Superior temporal gyrus (tissue), 1 donor: ENCODE data around the gene CAMKMT.
"Not testable (repeated sequence)": the region's sequence is repeated elsewhere in the genome, so short reads cannot be mapped to it uniquely, and the experiment has no call there.

ENCODE experiments used
- DNase-seq: peaks from one replicate; pipeline ENCODE4 v3.0.0-alpha.2; 2016; ENCODE audit errors: extremely low spot score

Gene CAMKMT

GRCh38 chr2:44505664-44506063 is 143.9 kb downstream of the CAMKMT start:
- DNase-seq = not testable (repeated sequence)

DNA sequence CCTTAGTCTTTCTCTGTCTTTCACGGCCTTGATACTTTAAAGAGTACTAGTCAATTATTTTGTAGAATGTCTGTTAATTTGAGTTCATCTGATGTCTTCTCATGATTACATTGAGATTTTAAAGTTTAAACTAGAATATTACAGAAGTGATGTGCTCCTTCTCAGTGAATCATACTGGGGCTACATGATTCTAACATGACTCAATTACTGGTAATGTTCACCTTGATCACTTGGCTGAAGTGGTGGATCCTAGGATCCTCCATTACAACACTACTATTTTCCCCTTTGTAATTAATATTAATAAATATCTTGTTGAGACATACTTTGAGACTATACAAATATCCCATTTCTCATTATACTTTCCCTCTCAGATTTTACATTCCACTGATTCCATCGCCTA is 148.5 kb downstream of the CAMKMT start:
- DNase-seq = no peak

DNA sequence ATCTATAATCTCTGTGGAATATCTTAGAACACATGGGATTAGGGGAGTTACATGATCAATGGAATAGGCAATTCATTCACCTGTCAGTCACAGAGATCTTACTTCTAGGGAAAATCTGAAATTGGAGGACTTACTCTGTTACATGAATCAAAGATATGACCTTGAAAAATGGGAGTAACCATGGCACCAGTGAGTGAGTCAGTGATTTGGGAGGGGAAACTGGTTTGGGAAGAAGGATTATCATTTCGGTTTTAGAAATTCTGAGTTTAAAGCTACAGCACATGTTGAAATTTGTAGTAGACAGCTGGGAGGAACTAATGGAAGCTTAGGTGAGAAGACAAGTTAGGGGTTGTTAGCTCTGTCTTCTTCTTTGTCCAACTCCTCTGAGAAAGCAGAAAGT is 153.7 kb downstream of the CAMKMT start:
- no peak for DNase-seq

GRCh38 chr2:44519026-44519425 is 157.3 kb downstream of the CAMKMT start:
- DNase-seq = no peak

GRCh38 chr2:44522846-44523245 is 161.1 kb downstream of the CAMKMT start:
- no peak for DNase-seq

DNA sequence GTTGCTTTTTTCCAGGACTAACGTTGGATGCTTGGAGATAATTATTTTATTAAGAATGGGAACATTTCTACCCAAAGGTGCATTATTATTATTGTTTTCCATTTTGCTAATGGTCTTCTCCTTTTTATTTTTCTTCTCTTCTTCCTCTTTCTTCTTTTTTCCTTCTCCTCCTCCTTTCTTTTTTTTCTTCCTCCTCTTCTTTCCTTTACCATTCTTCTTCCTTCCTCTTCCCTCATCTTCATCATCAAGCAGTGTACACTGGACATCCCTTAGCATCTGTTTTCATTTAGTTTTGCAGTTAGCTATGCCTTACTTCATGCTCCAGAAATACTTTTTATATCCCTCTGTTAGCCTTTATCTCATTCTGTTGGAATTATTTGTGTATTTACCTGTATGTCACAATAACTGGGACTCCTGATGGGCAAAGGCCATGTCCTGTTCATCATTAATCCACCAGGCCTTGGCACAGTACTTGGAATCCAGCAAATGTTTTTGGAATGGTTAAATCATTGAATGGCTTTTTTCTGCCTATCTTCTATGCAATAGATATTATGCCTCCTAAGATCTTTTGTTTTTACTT is 162.7 kb downstream of the CAMKMT start:
- DNase-seq = no peak

DNA sequence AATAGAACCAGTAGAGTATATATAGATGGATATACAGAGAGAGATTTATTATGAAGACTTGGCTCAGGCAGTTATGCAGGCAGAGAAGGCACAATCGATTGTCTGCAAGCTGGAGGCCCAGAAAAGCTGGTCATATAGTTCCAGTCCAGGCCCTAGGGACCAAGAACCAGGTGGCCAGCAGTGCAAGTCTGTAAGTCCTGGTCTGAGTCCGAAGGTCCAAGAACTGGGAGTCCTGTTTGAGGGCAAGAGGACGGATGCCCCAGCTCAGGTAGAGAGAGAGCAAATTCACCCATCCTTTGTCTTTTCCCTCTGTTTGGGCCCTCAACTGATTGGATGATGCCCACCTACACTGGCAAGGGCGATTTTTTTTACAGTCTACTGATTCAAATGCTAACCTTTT is 164.6 kb downstream of the CAMKMT start:
- DNase-seq = no peak

DNA sequence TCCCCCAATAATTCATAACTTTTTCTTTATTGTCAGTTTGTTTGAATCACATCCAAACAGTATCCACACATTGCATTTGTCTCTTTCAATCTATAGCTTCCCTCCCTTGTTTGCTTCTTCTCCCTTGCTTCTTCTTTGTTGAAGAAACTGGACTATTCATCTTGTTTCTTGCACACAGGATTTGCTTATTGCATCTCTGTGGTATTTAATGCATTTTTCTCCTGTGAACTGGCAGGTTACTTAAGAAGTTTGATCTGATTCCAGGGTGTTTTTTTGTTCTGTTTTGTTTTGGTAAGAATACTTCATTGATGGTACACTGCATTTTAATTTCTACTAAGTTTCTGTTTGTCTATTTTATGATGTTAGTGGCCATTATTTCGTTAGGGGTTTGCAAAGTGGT is 166.8 kb downstream of the CAMKMT start:
- no peak for DNase-seq

GRCh38 chr2:44529448-44529847 is 167.7 kb downstream of the CAMKMT start:
- no peak for DNase-seq

DNA sequence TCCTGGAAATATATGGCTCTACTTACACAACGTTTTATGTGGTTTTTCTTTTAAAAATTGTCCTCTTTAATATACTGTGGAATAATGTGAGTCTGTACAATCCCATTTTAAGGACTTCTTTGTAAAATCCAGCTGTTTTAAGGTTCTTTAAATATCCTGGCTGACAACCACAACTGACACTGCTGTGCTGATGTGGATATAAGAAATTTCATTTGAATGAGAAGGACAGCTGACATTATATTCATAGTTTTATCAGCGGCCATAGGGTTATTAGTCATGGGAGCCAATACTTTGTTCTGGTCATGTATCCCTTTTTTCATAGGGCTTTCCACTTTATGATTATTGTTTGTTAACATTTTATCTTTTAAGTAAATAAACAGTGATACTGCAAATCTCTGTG is 169.5 kb downstream of the CAMKMT start:
- no peak for DNase-seq

DNA sequence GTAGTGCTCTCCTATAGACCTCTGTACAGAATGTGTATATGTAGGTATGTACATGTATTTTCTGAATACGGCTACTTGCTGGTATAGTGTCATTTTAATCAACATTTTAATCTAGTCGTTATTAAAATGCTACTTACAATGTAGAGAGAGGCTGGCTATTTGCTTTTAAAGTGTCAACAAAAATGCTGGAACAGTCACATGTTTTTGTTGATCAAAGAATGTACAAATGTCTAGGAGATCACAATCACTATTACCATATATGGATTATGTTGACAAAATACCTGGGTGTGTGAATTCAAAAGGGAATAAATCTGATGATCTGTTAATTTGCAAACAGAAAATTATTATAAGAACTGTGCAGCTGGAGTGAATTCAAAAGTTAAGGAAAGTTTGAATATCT is 170.3 kb downstream of the CAMKMT start:
- DNase-seq = no peak

DNA sequence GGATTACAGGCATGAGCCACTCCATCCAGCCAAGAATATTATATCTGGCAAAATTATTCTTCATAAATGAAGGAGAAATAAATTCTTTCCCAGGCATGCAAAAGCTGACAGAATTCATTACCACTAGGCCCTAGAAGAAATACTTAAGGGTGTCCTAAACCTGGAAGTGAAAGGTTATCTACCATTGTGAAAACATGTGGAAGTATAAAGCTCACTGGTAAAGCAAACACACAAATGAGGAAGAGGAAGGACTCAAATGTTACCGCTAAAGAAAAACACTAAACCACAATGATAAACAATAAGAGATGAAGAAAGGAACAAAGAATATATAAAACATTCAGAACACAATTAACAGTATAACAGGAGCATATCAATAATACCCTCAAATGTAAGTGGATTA is 171.8 kb downstream of the CAMKMT start:
- DNase-seq = no peak

- no peak for DNase-seq
These were observed 173.6 kb downstream of the CAMKMT start for GRCh38 chr2:44535376-44535775.

- no peak for DNase-seq
These were observed 175.5 kb downstream of the CAMKMT start for GRCh38 chr2:44537264-44537663.

DNA sequence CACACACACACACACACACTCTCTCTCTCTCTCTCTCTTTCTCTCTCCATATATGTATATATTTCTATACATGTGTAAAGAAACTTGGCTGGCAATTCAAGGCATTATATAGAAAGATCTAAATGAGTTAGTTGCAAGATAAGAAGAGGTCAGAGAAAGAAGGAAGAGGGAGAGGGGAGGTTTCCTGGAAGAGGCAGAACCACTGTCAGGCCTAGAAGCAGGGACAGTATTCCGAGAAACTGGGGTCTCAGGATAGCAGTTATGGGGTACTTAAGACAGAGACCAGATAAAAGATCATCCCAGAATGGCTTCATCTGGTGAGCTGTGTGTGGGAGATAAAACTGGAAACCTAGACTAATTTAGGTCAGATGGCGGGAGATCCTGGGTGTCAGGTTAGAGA is 180.8 kb downstream of the CAMKMT start:
- DNase-seq = no peak

- no peak for DNase-seq
These were observed 182.3 kb downstream of the CAMKMT start for GRCh38 chr2:44543773-44544725.

DNA sequence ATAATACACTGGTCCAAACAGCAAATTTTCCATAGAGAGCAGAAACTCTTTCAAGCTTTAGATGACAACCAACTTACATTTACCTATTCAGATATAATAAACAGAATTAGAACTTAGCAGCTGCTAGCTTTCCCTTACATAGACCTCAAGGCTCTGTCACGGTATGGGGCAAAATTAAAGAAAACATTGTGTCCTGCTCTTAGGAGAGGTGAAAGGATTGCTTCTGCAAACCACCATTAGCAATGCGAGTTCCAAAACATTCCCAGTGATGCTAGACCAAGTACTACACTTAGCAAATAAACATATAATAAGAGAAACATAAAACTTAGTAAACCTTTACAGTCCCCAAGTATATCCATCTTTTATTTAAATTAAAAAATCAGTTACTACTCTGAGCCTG is 183.3 kb downstream of the CAMKMT start:
- no peak for DNase-seq

- no peak for DNase-seq
These were observed 184.8 kb downstream of the CAMKMT start for GRCh38 chr2:44546459-44547127.

DNA sequence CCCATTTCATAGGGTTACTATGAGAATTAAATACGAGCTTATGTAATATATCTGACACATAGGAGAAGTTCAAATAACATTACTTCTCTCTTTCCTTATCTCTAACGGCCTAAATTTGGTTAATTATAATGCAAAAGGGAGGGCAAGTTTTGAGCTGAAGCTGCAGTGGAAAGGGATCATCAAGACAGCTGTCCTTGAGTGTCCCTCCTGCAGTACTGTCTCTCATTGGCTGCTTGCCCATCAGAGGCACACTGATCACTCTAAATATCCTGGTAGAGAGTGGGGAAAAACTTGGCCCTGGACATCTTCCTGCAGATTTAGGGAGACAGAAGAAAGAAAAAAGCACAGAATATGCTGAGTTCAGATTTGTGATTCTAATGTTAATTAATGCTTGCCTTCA is 186.0 kb downstream of the CAMKMT start:
- no peak for DNase-seq

DNA sequence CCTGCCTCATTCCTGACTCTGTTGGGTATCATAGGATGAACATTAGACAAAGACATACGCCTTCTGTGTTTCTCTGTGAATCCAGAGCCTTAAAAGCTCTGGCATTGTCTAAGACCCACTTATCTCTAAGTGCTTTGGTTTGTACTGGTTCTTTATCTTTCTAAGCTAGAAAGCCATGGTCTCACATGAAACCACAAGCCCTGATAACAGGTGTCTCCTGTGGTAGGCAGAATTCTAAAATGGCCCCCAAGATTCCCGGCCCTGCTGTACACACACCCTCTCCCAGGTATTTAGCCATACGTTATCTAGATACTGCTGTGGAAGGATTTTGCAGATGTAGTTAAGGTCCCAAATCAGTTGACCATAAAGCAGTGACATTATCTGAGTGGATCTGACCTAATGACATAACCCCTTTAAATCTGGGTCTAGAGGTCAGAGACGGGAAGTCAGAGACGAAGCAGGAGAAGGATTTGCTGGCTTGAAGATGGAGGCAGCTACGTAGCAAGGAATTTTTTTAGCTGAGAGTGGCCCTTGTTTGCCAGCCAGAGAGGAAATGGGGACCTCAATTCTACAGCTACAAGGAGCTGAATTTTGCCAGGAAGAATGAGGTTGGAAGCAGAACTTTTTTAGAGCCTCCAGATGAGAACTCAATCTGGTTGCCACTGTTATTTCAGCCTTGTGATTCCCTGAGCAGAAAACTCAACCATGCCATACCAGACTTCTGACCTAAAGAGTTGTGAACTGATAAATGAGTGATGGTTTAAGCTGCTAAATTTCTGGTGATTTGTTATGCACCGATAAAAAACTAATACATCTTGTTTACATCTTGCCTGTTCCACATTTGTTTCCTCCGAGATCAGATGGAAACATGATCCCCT is 186.7 kb downstream of the CAMKMT start:
- DNase-seq = no peak

DNA sequence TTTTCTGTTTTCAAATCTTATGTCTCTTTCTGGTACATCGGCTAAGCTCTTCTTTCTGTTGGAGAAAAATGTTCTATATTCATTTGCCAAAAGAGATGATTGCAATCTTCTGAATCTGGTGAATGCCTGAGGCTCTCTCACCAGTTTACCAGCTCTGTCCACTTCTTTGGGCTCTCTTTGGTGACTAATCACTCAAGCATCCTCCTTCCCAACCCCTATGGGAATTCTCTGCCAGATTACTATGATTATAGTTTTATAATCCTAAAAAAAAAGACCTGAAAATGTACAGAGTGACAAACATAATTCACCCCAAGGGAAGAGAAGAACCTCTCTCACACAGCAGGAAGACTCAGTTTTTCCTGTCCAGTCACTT is 187.3 kb downstream of the CAMKMT start:
- no peak for DNase-seq

- no peak for DNase-seq
These were observed 188.1 kb downstream of the CAMKMT start for GRCh38 chr2:44549856-44550255.
